Measurements from ENCODE around the gene FOXL3. TPM values are rescaled to one million over a fixed set of nuclear protein-coding genes. Genes with fewer than 3 reads are reported as not detected.

Gene FOXL3
- polyA plus RNA-seq, 1 experiment = not detected

DNA sequence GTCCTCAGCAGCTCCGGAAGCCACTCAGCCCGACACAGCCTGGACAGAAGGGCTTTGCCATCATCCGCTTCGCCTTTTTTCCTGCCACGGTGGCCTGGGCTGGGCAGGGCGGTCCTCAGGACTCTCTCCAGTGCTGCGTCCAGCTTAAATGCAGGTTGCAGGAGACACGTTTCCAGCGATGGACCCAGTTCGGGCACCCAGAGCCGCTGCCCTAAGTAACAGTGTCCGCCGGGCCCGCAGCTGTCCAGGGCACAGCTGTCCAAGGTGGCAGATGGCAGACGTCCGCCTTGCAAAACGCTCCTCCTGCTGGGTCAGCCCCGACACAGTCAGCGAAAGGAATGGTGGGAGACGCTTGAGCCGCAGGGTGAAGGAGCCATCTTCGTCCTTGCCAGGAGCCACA, 37.0 kb upstream of the FOXL3 start:
- TF ChIP-seq, protein P1, sequence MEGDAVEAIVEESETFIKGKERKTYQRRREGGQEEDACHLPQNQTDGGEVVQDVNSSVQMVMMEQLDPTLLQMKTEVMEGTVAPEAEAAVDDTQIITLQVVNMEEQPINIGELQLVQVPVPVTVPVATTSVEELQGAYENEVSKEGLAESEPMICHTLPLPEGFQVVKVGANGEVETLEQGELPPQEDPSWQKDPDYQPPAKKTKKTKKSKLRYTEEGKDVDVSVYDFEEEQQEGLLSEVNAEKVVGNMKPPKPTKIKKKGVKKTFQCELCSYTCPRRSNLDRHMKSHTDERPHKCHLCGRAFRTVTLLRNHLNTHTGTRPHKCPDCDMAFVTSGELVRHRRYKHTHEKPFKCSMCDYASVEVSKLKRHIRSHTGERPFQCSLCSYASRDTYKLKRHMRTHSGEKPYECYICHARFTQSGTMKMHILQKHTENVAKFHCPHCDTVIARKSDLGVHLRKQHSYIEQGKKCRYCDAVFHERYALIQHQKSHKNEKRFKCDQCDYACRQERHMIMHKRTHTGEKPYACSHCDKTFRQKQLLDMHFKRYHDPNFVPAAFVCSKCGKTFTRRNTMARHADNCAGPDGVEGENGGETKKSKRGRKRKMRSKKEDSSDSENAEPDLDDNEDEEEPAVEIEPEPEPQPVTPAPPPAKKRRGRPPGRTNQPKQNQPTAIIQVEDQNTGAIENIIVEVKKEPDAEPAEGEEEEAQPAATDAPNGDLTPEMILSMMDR (IDR thresholded peaks at IDR 0.05; ENCODE audit: insufficient read depth, low read depth, low read length) = no peak
- CTCF ChIA-PET = no interaction called here
- POLR2A ChIA-PET = no interaction called here
- no peaks in the 10 kb centered on the region for H3K27me3 ChIP-seq (ENCODE audit: control insufficient read depth, insufficient read depth, low read length)
- H3K4me3 ChIP-seq (ENCODE audit: low read depth, low read length) = no peak overlapping the region
- peaks cover 61% of the 10 kb centered on the region for H3K36me3 ChIP-seq (ENCODE audit: control insufficient read depth, insufficient read depth, low read length)
- no peak for DNase-seq (ENCODE audit: low read depth)

DNA sequence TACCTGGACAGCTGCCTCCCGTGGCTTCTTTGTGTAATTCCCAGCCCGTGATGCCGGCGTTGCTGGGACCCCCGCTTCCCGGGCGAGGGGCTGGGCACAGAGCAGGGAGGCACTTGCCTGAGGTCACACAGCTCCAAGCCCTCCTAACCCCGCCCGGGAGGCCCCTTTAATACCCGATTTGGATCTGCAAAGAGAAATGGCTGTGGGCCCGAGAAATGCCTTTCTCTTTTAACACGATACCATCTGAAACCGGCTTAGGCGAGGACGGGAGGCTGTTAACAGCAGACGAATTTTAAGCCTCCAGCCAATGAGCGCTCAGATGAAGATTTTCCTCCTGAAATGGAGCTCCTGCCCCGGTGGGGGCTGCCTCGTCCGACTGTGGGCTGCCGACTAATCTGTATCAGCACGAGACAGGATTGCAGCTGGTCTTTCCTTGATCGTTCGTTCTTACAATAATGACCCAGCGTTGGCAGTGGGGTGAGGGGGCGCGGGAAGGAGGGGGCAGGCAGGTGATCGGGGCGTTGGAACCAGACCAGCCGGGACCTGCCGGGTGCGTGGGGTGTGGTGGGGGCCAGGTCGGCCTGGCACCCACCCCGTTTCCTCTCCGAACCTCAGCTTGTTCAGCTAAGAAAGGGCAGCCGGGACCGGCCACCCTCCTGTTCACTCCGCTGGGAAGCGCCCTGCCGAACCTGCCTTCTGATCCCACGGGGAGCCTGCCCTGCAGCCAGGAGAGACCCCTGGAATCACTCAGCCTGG, 36.2 kb upstream of the FOXL3 start:
- no peak overlapping the region for H3K4me3 ChIP-seq (ENCODE audit: low read depth, low read length)
- TF ChIP-seq, protein P1 (IDR thresholded peaks at IDR 0.05; ENCODE audit: insufficient read depth, low read depth, low read length) = no peak
- no peak for DNase-seq (ENCODE audit: low read depth)
- H3K36me3 ChIP-seq (ENCODE audit: control insufficient read depth, insufficient read depth, low read length) = peaks cover 62% of the 10 kb centered on the region
- ChIA-PET POLR2A (no interaction called here), CTCF (no interaction called here)
- H3K27me3 ChIP-seq (ENCODE audit: control insufficient read depth, insufficient read depth, low read length) = no peaks in the 10 kb centered on the region

DNA sequence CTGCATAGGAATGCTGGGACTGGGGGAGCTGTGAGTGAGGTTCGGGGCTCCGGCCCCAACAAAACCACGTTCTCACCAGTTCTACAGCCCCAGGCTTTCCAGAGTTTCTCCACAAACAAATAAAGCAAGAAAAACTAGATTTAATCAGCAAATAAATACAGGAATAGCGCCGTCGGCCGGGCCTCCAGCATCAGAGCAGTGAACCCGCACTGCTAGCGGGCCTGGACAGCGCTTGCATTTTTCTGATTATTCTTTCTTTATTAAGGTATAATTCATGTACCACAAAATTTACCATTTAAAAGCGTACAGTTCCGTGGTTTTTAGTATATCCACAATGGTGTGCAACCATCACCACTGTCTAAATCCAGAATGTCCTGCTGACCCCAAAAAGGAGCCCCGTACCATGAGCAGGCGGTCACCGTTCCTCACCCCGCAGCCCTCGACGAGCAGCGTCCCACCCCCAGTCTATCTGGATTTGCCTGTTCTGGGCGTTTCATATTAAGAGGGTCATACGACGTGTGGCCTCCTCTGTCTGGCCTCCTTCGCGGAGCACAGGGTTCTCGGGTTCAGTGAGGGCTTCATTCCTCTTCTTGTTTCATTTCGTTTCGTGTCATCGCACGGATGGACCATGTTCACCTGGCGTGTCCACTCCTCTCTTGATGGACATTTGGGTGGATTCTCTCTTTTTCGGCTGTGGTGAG, 35.5 kb upstream of the FOXL3 start:
- H3K4me3 ChIP-seq (ENCODE audit: low read depth, low read length) = no peak overlapping the region
- H3K27me3 ChIP-seq (ENCODE audit: control insufficient read depth, insufficient read depth, low read length) = no peaks in the 10 kb centered on the region
- TF ChIP-seq, protein P1 (IDR thresholded peaks at IDR 0.05; ENCODE audit: insufficient read depth, low read depth, low read length) = no peak
- peaks cover 64% of the 10 kb centered on the region for H3K36me3 ChIP-seq (ENCODE audit: control insufficient read depth, insufficient read depth, low read length)
- no peak for DNase-seq (ENCODE audit: low read depth)
- ChIA-PET CTCF (no interaction called here), POLR2A (no interaction called here)

DNA sequence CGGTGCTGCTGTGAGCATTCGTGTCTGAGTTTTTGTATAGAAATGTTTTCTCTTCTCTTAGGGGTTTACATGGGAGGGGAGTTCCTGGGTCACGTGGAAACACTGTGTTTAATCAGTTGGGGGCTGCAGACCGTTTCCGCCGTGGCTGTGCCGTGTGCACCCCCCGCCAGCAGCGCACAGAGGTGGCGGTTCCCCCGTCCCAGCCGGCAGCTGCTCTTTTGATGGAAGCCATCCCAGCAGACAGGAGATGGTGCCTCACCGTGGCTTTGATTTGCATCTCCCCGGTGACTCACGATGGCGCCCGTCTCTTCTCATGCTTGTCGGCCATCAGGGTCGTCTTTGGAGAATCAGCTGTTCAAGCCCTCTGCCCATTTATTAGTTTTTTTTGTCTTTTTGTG, 34.9 kb upstream of the FOXL3 start:
- TF ChIP-seq, protein P1 (IDR thresholded peaks at IDR 0.05; ENCODE audit: insufficient read depth, low read depth, low read length) = no peak
- H3K36me3 ChIP-seq (ENCODE audit: control insufficient read depth, insufficient read depth, low read length) = peaks cover 66% of the 10 kb centered on the region
- no peak overlapping the region for H3K4me3 ChIP-seq (ENCODE audit: low read depth, low read length)
- ChIA-PET POLR2A (no interaction called here), CTCF (no interaction called here)
- DNase-seq (ENCODE audit: low read depth) = no peak
- no peaks in the 10 kb centered on the region for H3K27me3 ChIP-seq (ENCODE audit: control insufficient read depth, insufficient read depth, low read length)

DNA sequence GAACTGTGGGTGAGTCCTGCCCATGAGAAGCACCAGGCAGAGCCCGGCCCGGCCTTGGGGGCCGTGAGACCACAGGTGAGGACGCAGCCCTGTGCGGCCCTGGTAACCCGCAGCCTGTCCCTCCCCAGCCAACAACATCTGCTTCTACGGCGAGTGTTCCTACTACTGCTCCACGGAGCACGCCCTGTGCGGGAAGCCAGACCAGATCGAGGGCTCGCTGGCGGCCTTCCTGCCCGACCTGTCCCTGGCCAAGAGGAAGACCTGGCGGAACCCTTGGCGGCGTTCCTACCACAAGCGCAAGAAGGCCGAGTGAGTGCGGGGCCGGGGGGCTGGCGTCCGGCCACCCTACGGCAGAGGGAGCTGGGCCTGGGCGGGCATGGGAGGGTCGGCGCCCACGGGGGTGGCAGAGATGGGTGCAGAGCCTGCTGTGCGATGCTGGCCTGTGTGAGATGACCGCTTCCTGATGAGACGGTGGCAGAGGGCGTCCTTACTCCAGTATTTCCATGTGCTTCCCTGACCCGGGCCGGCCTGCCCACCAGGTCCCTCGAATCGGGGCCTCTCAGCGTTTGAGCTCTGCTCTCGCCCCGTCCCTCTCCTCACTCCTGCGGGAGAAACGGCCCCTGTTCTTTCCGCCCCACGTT, 34.1 kb upstream of the FOXL3 start:
- TF ChIP-seq, protein P1 (IDR thresholded peaks at IDR 0.05; ENCODE audit: insufficient read depth, low read depth, low read length) = no peak
- ChIA-PET CTCF (no interaction called here), POLR2A (no interaction called here)
- H3K4me3 ChIP-seq (ENCODE audit: low read depth, low read length) = no peak overlapping the region
- no peaks in the 10 kb centered on the region for H3K27me3 ChIP-seq (ENCODE audit: control insufficient read depth, insufficient read depth, low read length)
- no peak for DNase-seq (ENCODE audit: low read depth)
- peaks cover 67% of the 10 kb centered on the region for H3K36me3 ChIP-seq (ENCODE audit: control insufficient read depth, insufficient read depth, low read length)
